Measurements from ENCODE around the gene GPR179. TPM values are rescaled to one million over a fixed set of nuclear protein-coding genes. Genes with fewer than 3 reads are reported as not detected.

Gene GPR179
- total RNA-seq, 1 donor from 2014 or later: not detected

GRCh38 chr17:38341035-38341721 lies 2.6 kb downstream of the GPR179 start:
- no peaks in the 10 kb centered on the region for H3K9me3 Mint-ChIP-seq (ENCODE audit: low read depth)
- peaks cover 8% of the 10 kb centered on the region for H3K27me3 Mint-ChIP-seq (ENCODE audit: low read depth)
- no peak for DNase-seq (ENCODE audit: low spot score)
- no peaks in the 10 kb centered on the region for H3K36me3 Mint-ChIP-seq (ENCODE audit: low read depth)
- H3K4me1 Mint-ChIP-seq (ENCODE audit: low read depth): peaks cover 3% of the 10 kb centered on the region
- H3K27ac Mint-ChIP-seq (ENCODE audit: unreplicated experiment): no peak overlapping the region
- no peak overlapping the region for H3K4me3 Mint-ChIP-seq (ENCODE audit: unreplicated experiment)
- TF ChIP-seq CTCF (IDR thresholded peaks at IDR 0.05): no peak

- Mint-ChIP-seq H3K36me3 (ENCODE audit: low read depth) (no peaks in the 10 kb centered on the region), H3K4me1 (ENCODE audit: low read depth) (peaks cover 3% of the 10 kb centered on the region), H3K27me3 (ENCODE audit: low read depth) (peaks cover 8% of the 10 kb centered on the region), H3K9me3 (ENCODE audit: low read depth) (no peaks in the 10 kb centered on the region), H3K27ac (ENCODE audit: unreplicated experiment) (no peak overlapping the region), H3K4me3 (ENCODE audit: unreplicated experiment) (no peak overlapping the region)
- no peak for TF ChIP-seq CTCF (IDR thresholded peaks at IDR 0.05)
- no peak for DNase-seq (ENCODE audit: low spot score)
Observed at GRCh38 chr17:38339891-38340290, 3.9 kb downstream of the GPR179 start.

GRCh38 chr17:38338535-38338934 lies 5.2 kb downstream of the GPR179 start:
- DNase-seq (ENCODE audit: low spot score): no peak
- H3K27ac Mint-ChIP-seq (ENCODE audit: unreplicated experiment): no peak overlapping the region
- H3K4me1 Mint-ChIP-seq (ENCODE audit: low read depth): peaks cover 3% of the 10 kb centered on the region
- peaks cover 13% of the 10 kb centered on the region for H3K27me3 Mint-ChIP-seq (ENCODE audit: low read depth)
- H3K36me3 Mint-ChIP-seq (ENCODE audit: low read depth): no peaks in the 10 kb centered on the region
- TF ChIP-seq CTCF (IDR thresholded peaks at IDR 0.05): no peak
- no peak overlapping the region for H3K4me3 Mint-ChIP-seq (ENCODE audit: unreplicated experiment)
- H3K9me3 Mint-ChIP-seq (ENCODE audit: low read depth): no peaks in the 10 kb centered on the region

GRCh38 chr17:38338053-38338452 lies 5.7 kb downstream of the GPR179 start:
- peaks cover 3% of the 10 kb centered on the region for H3K4me1 Mint-ChIP-seq (ENCODE audit: low read depth)
- H3K4me3 Mint-ChIP-seq (ENCODE audit: unreplicated experiment): no peak overlapping the region
- no peaks in the 10 kb centered on the region for H3K36me3 Mint-ChIP-seq (ENCODE audit: low read depth)
- H3K27ac Mint-ChIP-seq (ENCODE audit: unreplicated experiment): no peak overlapping the region
- peaks cover 15% of the 10 kb centered on the region for H3K27me3 Mint-ChIP-seq (ENCODE audit: low read depth)
- H3K9me3 Mint-ChIP-seq (ENCODE audit: low read depth): no peaks in the 10 kb centered on the region
- no peak for DNase-seq (ENCODE audit: low spot score)
- no peak for TF ChIP-seq CTCF (IDR thresholded peaks at IDR 0.05)

GRCh38 chr17:38336838-38337237 lies 6.9 kb downstream of the GPR179 start:
- TF ChIP-seq CTCF (IDR thresholded peaks at IDR 0.05): no peak
- H3K9me3 Mint-ChIP-seq (ENCODE audit: low read depth): no peaks in the 10 kb centered on the region
- peaks cover 3% of the 10 kb centered on the region for H3K4me1 Mint-ChIP-seq (ENCODE audit: low read depth)
- H3K36me3 Mint-ChIP-seq (ENCODE audit: low read depth): no peaks in the 10 kb centered on the region
- no peak overlapping the region for H3K4me3 Mint-ChIP-seq (ENCODE audit: unreplicated experiment)
- H3K27ac Mint-ChIP-seq (ENCODE audit: unreplicated experiment): no peak overlapping the region
- DNase-seq (ENCODE audit: low spot score): no peak
- H3K27me3 Mint-ChIP-seq (ENCODE audit: low read depth): peaks cover 17% of the 10 kb centered on the region

Measured in chondrocyte (in vitro differentiated cells).